Kidney (tissue), 14 donors: Measurements from ENCODE around the gene SVIL. TPM values are rescaled to one million over a fixed set of nuclear protein-coding genes. Genes with fewer than 3 reads are reported as not detected.
"Not testable (repeated sequence)": the region's sequence is repeated elsewhere in the genome, so short reads cannot be mapped to it uniquely, and the experiment has no call there.

Experiments
- DNase-seq, 5 donors: peaks; one replicate each; pipeline ENCODE4 v3.0.0-alpha.2; 2013 to 2020
- FAIRE-seq: peaks from 2 replicates; lab custom pipeline; 2012; peaks lifted over from hg19 to GRCh38; lab: Jason Lieb, UNC
- H3K27ac ChIP-seq, 2 donors: one replicate each; pipeline ENCODE4 v1.7.0; 2013; ENCODE audit warnings: low read depth in 2 of 2, low read length in 2 of 2, inconsistent platforms in 1 of 2
- H3K27me3 ChIP-seq: one replicate; pipeline ENCODE4 v1.7.1; 2013; ENCODE audit warnings: low read length, inconsistent platforms; ENCODE audit not compliant: control insufficient read depth, insufficient read depth
- H3K36me3 ChIP-seq, 3 donors: one replicate each; pipeline versions ENCODE4 v1.7.0 to v1.7.1; 2013; ENCODE audit warnings: low read length in 3 of 3, control low read depth in 1 of 3, inconsistent platforms in 1 of 3; ENCODE audit not compliant: insufficient read depth in 3 of 3, control insufficient read depth in 2 of 3
- H3K4me1 ChIP-seq, 3 donors: one replicate each; pipeline versions ENCODE4 v1.7.0 to v1.7.1; 2013; ENCODE audit warnings: low read length in 3 of 3, inconsistent platforms in 1 of 3, low read depth in 1 of 3; ENCODE audit not compliant: control insufficient read depth in 2 of 3, insufficient read depth in 2 of 3
- H3K4me3 ChIP-seq, 3 donors: one replicate each; pipeline versions ENCODE4 v1.7.0 to v1.8.1; 2013; ENCODE audit warnings: low read length in 3 of 3, control low read depth in 1 of 3, inconsistent platforms in 1 of 3
- H3K9ac ChIP-seq, 3 donors: one replicate each; pipeline versions ENCODE4 v1.7.0 to v1.7.1; 2013; ENCODE audit warnings: low read length in 3 of 3, control low read depth in 1 of 3, inconsistent platforms in 1 of 3
- H3K9me3 ChIP-seq, 3 donors: one replicate each; pipeline versions ENCODE4 v1.7.0 to v1.7.1; 2013; ENCODE audit warnings: low read length in 3 of 3, control low read depth in 1 of 3, inconsistent platforms in 1 of 3; ENCODE audit not compliant: control insufficient read depth in 2 of 3, insufficient read depth in 1 of 3
- CTCF ChIP-seq: IDR thresholded peaks from 3 replicates; pipeline ENCODE4 v1.5.1; 2012; ENCODE audit warnings: mild to moderate bottlenecking, moderate library complexity, borderline replicate concordance; ENCODE audit not compliant: insufficient read depth; ENCODE audit errors: extremely low read depth
- intact Hi-C: fragments of 100-400 bp; cut with DNase I; formaldehyde crosslinking; loops from one replicate; pipeline ENCODE4 v1.11.1; 2022
- polyA plus RNA-seq: library from polyadenylated mRNA; stranded (reverse); fragments of 350-450 nt; fragmentation: Illumina TruSeq; extraction: RNeasy Lipid Tissue Mini Kit (QIAGEN cat#74804); gene quantifications from one replicate; pipeline ENCODE4 v1.2.3, GENCODE V29; 2014; ENCODE audit warnings: low read depth, low replicate concordance; ENCODE audit not compliant: insufficient read depth
- total RNA-seq: library from RNA; stranded (reverse); fragmentation: NEBNext Ultra II Directional; extraction: Animal tissue kit (Norgen Biotek cat#: 25700); gene quantifications from one replicate; pipeline ENCODE4 v1.2.1, GENCODE V29; 2021
- donor health status: control.
- donor health status: control.
- donor health status: control.
- donor health status: control.
- donor health status: control.
- donor health status: DM: yes; HTN: yes; CAD: no.
- donor health status: Normal renal cell carcinoma (clear cell type).

SVIL gene
- total and polyA plus RNA-seq, 2 donors from 2014 or later, result 7.4 to 94.4 TPM

- H3K36me3 ChIP-seq, H3K27ac ChIP-seq, FAIRE-seq, H3K9ac ChIP-seq, H3K9me3 ChIP-seq, H3K4me3 ChIP-seq, H3K4me1 ChIP-seq, intact Hi-C loops, H3K27me3 ChIP-seq, DNase-seq: not testable (repeated sequence)
Observed at GRCh38 chr10:29515104-29515503, 119.7 kb downstream of the SVIL start.

GRCh38 chr10:29514306-29514705 lies 120.5 kb downstream of the SVIL start:
- DNase-seq, result no peak
- TF ChIP-seq CTCF, result no peak
- H3K36me3 ChIP-seq, result no peaks in the 10 kb centered on the region
- no peak for FAIRE-seq
- no peaks in the 10 kb centered on the region for H3K4me1 ChIP-seq
- H3K27ac ChIP-seq, result no peak overlapping the region
- no peak overlapping the region for H3K4me3 ChIP-seq
- H3K9ac ChIP-seq, result no peak overlapping the region
- H3K27me3 ChIP-seq, result no peaks in the 10 kb centered on the region
- intact Hi-C loops, result no loop called here
- no peaks in the 10 kb centered on the region for H3K9me3 ChIP-seq

- Histone ChIP-seq H3K4me3 (no peak overlapping the region), H3K9ac (no peak overlapping the region), H3K9me3 (no peaks in the 10 kb centered on the region), H3K4me1 (no peaks in the 10 kb centered on the region), H3K27ac (no peak overlapping the region), H3K36me3 (peaks cover 0 to 4% (median 2%) of the 10 kb centered on the region in 3 donors), H3K27me3 (no peaks in the 10 kb centered on the region)
- no peak for TF ChIP-seq CTCF
- intact Hi-C loops, result no loop called here
- FAIRE-seq (no peak), DNase-seq (no peak)
Observed at GRCh38 chr10:29512425-29512974, 122.3 kb downstream of the SVIL start.

- H3K4me3 ChIP-seq, H3K9ac ChIP-seq, H3K27ac ChIP-seq, H3K27me3 ChIP-seq, H3K9me3 ChIP-seq, DNase-seq, H3K36me3 ChIP-seq, H3K4me1 ChIP-seq, intact Hi-C loops, FAIRE-seq: not testable (repeated sequence)
Observed at GRCh38 chr10:29511806-29512205, 123.0 kb downstream of the SVIL start.

- H3K27me3 ChIP-seq, H3K27ac ChIP-seq, DNase-seq, intact Hi-C loops, H3K4me1 ChIP-seq, H3K9ac ChIP-seq, H3K4me3 ChIP-seq, H3K36me3 ChIP-seq, H3K9me3 ChIP-seq, FAIRE-seq: not testable (repeated sequence)
Observed at GRCh38 chr10:29510483-29511157, 124.2 kb downstream of the SVIL start.
